H1 (cell line): ENCODE results near the gene MACROH2A1. TPM values are rescaled to one million over a fixed set of nuclear protein-coding genes. Genes with fewer than 3 reads are reported as not detected.

ENCODE experiments used
- CTCF ChIA-PET: fragments of 300-600 bp; sonication (Branson Sonifier 250); formaldehyde crosslinking; loops from one replicate; lab custom pipeline; 2021; ENCODE audit not compliant: partially characterized antibody; lab: Charles Lee
- POLR2A ChIA-PET: fragments of 300-600 bp; sonication (Branson Sonifier 250); formaldehyde crosslinking; loops from one replicate; lab custom pipeline; 2021; ENCODE audit warnings: inconsistent platforms; ENCODE audit not compliant: partially characterized antibody; lab: Charles Lee
- DNase-seq, 2 experiments: peaks; one replicate each; pipeline versions ENCODE4 v3.0.0 to v3.0.0-alpha.2; 2010 to 2022; ENCODE audit warnings: low spot score in 2 of 2, low read depth in 1 of 2, mixed read lengths in 1 of 2
- FAIRE-seq: peaks from 2 replicates; lab custom pipeline; 2011; peaks lifted over from hg19 to GRCh38; lab: Jason Lieb, UNC
- H2AFZ ChIP-seq: 2 replicates; pipeline ENCODE4 v1.8.1; 2012; ENCODE audit warnings: low read length, inconsistent platforms
- H2AK5ac ChIP-seq: 2 replicates; pipeline ENCODE4 v1.6.1; 2013; ENCODE audit warnings: low read depth, low read length
- H2BK120ac ChIP-seq: replicated peaks from 2 replicates; pipeline ENCODE3; 2013; ENCODE audit warnings: low read depth, low read length, inconsistent platforms
- H2BK12ac ChIP-seq: 2 replicates; pipeline ENCODE4 v1.6.1; 2013; ENCODE audit warnings: low read depth, low read length
- H2BK15ac ChIP-seq: 2 replicates; pipeline ENCODE4 v1.6.1; 2013; ENCODE audit warnings: low read length
- H2BK20ac ChIP-seq: 2 replicates; pipeline ENCODE4 v1.6.1; 2013; ENCODE audit warnings: low read length
- H2BK5ac ChIP-seq: 2 replicates; pipeline ENCODE4 v1.6.1; 2013; ENCODE audit warnings: low read depth, low read length
- H3K14ac ChIP-seq: 2 replicates; pipeline ENCODE4 v1.6.1; 2013; ENCODE audit warnings: inconsistent platforms; ENCODE audit not compliant: insufficient read length
- H3K18ac ChIP-seq: 2 replicates; pipeline ENCODE4 v1.6.1; 2013; ENCODE audit warnings: low read length; ENCODE audit errors: extremely low read depth
- H3K23ac ChIP-seq: 2 replicates; pipeline ENCODE4 v1.6.1; 2013; ENCODE audit warnings: inconsistent platforms; ENCODE audit not compliant: insufficient read length
- H3K23me2 ChIP-seq: 2 replicates; pipeline ENCODE4 v1.6.1; 2013; ENCODE audit warnings: low read depth, low read length
- H3K27ac ChIP-seq: 2 replicates; pipeline ENCODE4 v1.6.1; 2011; ENCODE audit warnings: low read depth, low read length, inconsistent platforms
- H3K27me3 ChIP-seq, 4 experiments: replicated peaks in 1 of 4; 1 replicate in 1 of 4; 2 replicates in 3 of 4; pipeline versions ENCODE4 v1.6.1 to v1.8.1; 2011 to 2013; ENCODE audit warnings: low read length in 3 of 4, mild to moderate bottlenecking in 3 of 4, inconsistent platforms in 2 of 4, mixed read lengths in 2 of 4, moderate library complexity in 1 of 4; ENCODE audit not compliant: control insufficient read depth in 3 of 4, insufficient read depth in 3 of 4; ENCODE audit errors: extremely low read depth in 1 of 4
- H3K36me3 ChIP-seq, 4 experiments: 2 replicates each; pipeline versions ENCODE4 v1.6.1 to v1.8.1; 2011 to 2013; ENCODE audit warnings: mild to moderate bottlenecking in 4 of 4, low read length in 3 of 4, moderate library complexity in 2 of 4, control low read depth in 1 of 4, inconsistent platforms in 1 of 4; ENCODE audit not compliant: insufficient read depth in 4 of 4, control insufficient read depth in 2 of 4
- H3K4ac ChIP-seq: replicated peaks from 2 replicates; pipeline ENCODE3; 2013; ENCODE audit warnings: low read length, low read depth, mixed read lengths, inconsistent platforms; ENCODE audit not compliant: insufficient read length
- H3K4me1 ChIP-seq, 4 experiments: replicated peaks in 1 of 4; 1 replicate in 1 of 4; 2 replicates in 3 of 4; pipeline versions ENCODE4 v1.6.1 to v1.8.1; 2011 to 2013; ENCODE audit warnings: low read length in 3 of 4, inconsistent platforms in 2 of 4, mixed read lengths in 1 of 4; ENCODE audit not compliant: insufficient read depth in 4 of 4, control insufficient read depth in 3 of 4
- H3K4me2 ChIP-seq, 2 experiments: 2 replicates each; pipeline versions ENCODE4 v1.6.1 to v1.8.1; 2011 to 2013; ENCODE audit warnings: low read depth in 2 of 2, low read length in 2 of 2, control low read depth in 1 of 2, inconsistent platforms in 1 of 2, mild to moderate bottlenecking in 1 of 2; ENCODE audit not compliant: insufficient read depth in 1 of 2
- H3K4me3 ChIP-seq, 4 experiments: fragments of 200-600, 300-600 bp in 1 of 4; sonication (generic), shearing (Covaris generic), sonication (Bioruptor Twin) in 1 of 4; 2 replicates each; pipeline versions ENCODE4 v1.5.1 to v1.8.1; 2011 to 2016; ENCODE audit warnings: low read length in 4 of 4, low read depth in 3 of 4, control low read depth in 2 of 4, inconsistent platforms in 2 of 4, mild to moderate bottlenecking in 2 of 4, mixed read lengths in 1 of 4, moderate library complexity in 1 of 4; ENCODE audit not compliant: insufficient read depth in 2 of 4; ENCODE audit errors: extremely low read depth in 1 of 4
- H3K56ac ChIP-seq: replicated peaks from 2 replicates; pipeline ENCODE3; 2013; ENCODE audit warnings: low read depth, mild to moderate bottlenecking, mixed read lengths, low read length, inconsistent platforms; ENCODE audit not compliant: insufficient read length
- H3K79me1 ChIP-seq: 2 replicates; pipeline ENCODE4 v1.6.1; 2013; ENCODE audit warnings: low read depth, low read length, control low read depth
- H3K79me2 ChIP-seq, 2 experiments: 2 replicates each; pipeline versions ENCODE4 v1.6.1 to v1.8.1; 2012 to 2013; ENCODE audit warnings: low read length in 2 of 2, mild to moderate bottlenecking in 2 of 2, inconsistent platforms in 1 of 2; ENCODE audit not compliant: insufficient read depth in 2 of 2, control insufficient read depth in 1 of 2
- H3K9ac ChIP-seq, 4 experiments: replicated peaks in 1 of 4; 1 replicate in 1 of 4; 2 replicates in 3 of 4; pipeline versions ENCODE4 v1.6.1 to v1.8.1; 2011 to 2013; ENCODE audit warnings: low read depth in 3 of 4, low read length in 3 of 4, control low read depth in 2 of 4, mild to moderate bottlenecking in 2 of 4, moderate library complexity in 2 of 4, inconsistent platforms in 1 of 4; ENCODE audit errors: extremely low read depth in 1 of 4
- H3K9me3 ChIP-seq, 2 experiments: 2 replicates each; pipeline versions ENCODE4 v1.6.1 to v1.8.1; 2012 to 2013; ENCODE audit warnings: mild to moderate bottlenecking in 2 of 2, moderate library complexity in 2 of 2, control low read depth in 1 of 2, inconsistent platforms in 1 of 2, low read depth in 1 of 2, low read length in 1 of 2, mixed read lengths in 1 of 2; ENCODE audit not compliant: insufficient read depth in 2 of 2
- H4K20me1 ChIP-seq, 2 experiments: replicated peaks in 1 of 2; 2 replicates each; pipeline versions ENCODE3 to v1.8.1; 2011 to 2013; ENCODE audit warnings: inconsistent platforms in 2 of 2, low read length in 2 of 2, mild to moderate bottlenecking in 1 of 2; ENCODE audit not compliant: insufficient read depth in 2 of 2, control insufficient read depth in 1 of 2
- H4K5ac ChIP-seq: 2 replicates; pipeline ENCODE4 v1.6.1; 2013; ENCODE audit warnings: low read length, low read depth, mixed read lengths, inconsistent platforms; ENCODE audit not compliant: insufficient read length
- H4K8ac ChIP-seq: 2 replicates; pipeline ENCODE4 v1.8.0; 2013; ENCODE audit warnings: mild to moderate bottlenecking, moderate library complexity, low read length, inconsistent platforms; ENCODE audit not compliant: insufficient read depth; ENCODE audit errors: extremely low read depth
- H4K91ac ChIP-seq: replicated peaks from 2 replicates; pipeline ENCODE3; 2013; ENCODE audit warnings: low read length, mixed read lengths, inconsistent platforms; ENCODE audit not compliant: insufficient read length
- EGR1 ChIP-seq: IDR thresholded peaks from 2 replicates; pipeline ENCODE4 v1.6.1; 2011; ENCODE audit warnings: low read depth, low read length, borderline replicate concordance
- KDM1A ChIP-seq: fragments of 200-600, 300-600 bp; sonication (generic); IDR thresholded peaks from 2 replicates; pipeline ENCODE4 v1.7.1; 2016; ENCODE audit warnings: mild to moderate bottlenecking, low read length, borderline replicate concordance
- RFX5 ChIP-seq: IDR thresholded peaks from 2 replicates; pipeline ENCODE4 v1.6.1; 2011; ENCODE audit warnings: low read depth, low read length, improper control_type of control experiment, borderline replicate concordance
- SIRT6 ChIP-seq: IDR thresholded peaks from one replicate; pipeline ENCODE4 v1.7.1; 2012; ENCODE audit warnings: low read length, inconsistent platforms
- SUZ12 ChIP-seq: fragments of 200-600 bp; sonication (generic); IDR thresholded peaks from 2 replicates; pipeline ENCODE4 v1.6.1; 2012; ENCODE audit warnings: mild to moderate bottlenecking, inconsistent platforms, low read length, moderate library complexity, mixed read lengths
- TAF7 ChIP-seq: optimal IDR thresholded peaks from 2 replicates; pipeline ENCODE3; 2011; ENCODE audit warnings: low read depth, mild to moderate bottlenecking, inconsistent platforms, low read length, moderate library complexity, borderline replicate concordance
- YY1 ChIP-seq: IDR thresholded peaks from 2 replicates; pipeline ENCODE4 v1.6.1; 2011; ENCODE audit warnings: low read depth, mild to moderate bottlenecking, low read length
- WGBS, 2 experiments: shearing (Covaris generic) in 1 of 2; methylation state at CpG; one replicate each; pipeline versions ENCODE4 v1.1.6 to v1.1.7; 2013 to 2015; ENCODE audit warnings: low lambda C conversion rate in 2 of 2, mixed read lengths in 2 of 2, inconsistent platforms in 1 of 2, low coverage in 1 of 2, missing lambda C conversion rate in 1 of 2; ENCODE audit not compliant: insufficient replicate concordance in 2 of 2, insufficient coverage in 1 of 2, insufficient read length in 1 of 2; ENCODE audit errors: extremely low coverage in 1 of 2, missing lambda C conversion rate in 1 of 2; 5-methylcytosine and 5-hydroxymethylcytosine counted together
- polyA plus RNA-seq, 7 experiments: library from polyadenylated mRNA; depleted of rRNA in 3 of 7; stranded (reverse) in 5 of 7; unstranded in 2 of 7; fragments of >200 nt in 5 of 7; fragments of 200-250 nt in 2 of 7; gene quantifications; 1 replicate in 5 of 7; 2 replicates in 1 of 7; 4 replicates in 1 of 7; pipeline versions ENCODE4 v1.2.1 to v1.2.3, GENCODE V29; 2011 to 2013; ENCODE audit warnings: missing spikeins in 2 of 7, mixed read lengths in 2 of 7
- total RNA-seq: library from RNA; stranded (reverse); fragmentation: NEBNext Ultra II Directional; extraction: Animal tissue kit (Norgen Biotek cat#: 25700); gene quantifications from 2 replicates; pipeline ENCODE4 v1.2.1, GENCODE V29; 2021
- TF ChIP-seq, protein P1 (sequence below): IDR thresholded peaks from 2 replicates; pipeline ENCODE4 v1.6.1; 2011; ENCODE audit warnings: low read depth, mild to moderate bottlenecking, low read length; ENCODE audit not compliant: insufficient read depth
- TF ChIP-seq, protein P2 (sequence below): IDR thresholded peaks from 2 replicates; pipeline ENCODE4 v1.6.1; 2012; ENCODE audit warnings: inconsistent platforms

MACROH2A1 gene
- total and polyA plus RNA-seq, 2 of the 8 experiments (the other 6 are each of a cell fraction or from before 2014, with no cell fraction given) = 60.0 to 92.3 TPM

GRCh38 chr5:135312255-135312935 lies 86.6 kb downstream of the MACROH2A1 start:
- Histone ChIP-seq H4K8ac (no peak overlapping the region), H3K18ac (no peak overlapping the region), H3K27me3 (no peaks in the 10 kb centered on the region; a peak in 1 of 7 replicates), H3K27ac (no peak overlapping the region), H2AK5ac (no peak overlapping the region), H4K91ac (no peak overlapping the region), H3K4me1 (peaks cover 0 to 4% (median 1%) of the 10 kb centered on the region in 4 experiments; a peak in 3 of 7 replicates), H2BK5ac (no peak overlapping the region), H3K4me3 (no peak overlapping the region), H2BK120ac (no peak overlapping the region), H3K9me3 (no peaks in the 10 kb centered on the region), H3K4me2 (no peak overlapping the region), H3K56ac (no peak overlapping the region), H2BK12ac (no peak overlapping the region), H2BK15ac (no peak overlapping the region), H3K14ac (no peak overlapping the region), H3K4ac (no peak overlapping the region), H3K23ac (no peak overlapping the region), H2AFZ (no peak overlapping the region), H3K79me2 (no peaks in the 10 kb centered on the region), H3K23me2 (no peaks in the 10 kb centered on the region), H4K20me1 (no peaks in the 10 kb centered on the region)
- POLR2A ChIA-PET = no interaction called here
- FAIRE-seq = no peak
- WGBS, 2 experiments = 91% methylated on average over 10 of the region's 10 CpGs; no CpG with 5 or more reads in 1 of the 2 experiments
- CTCF ChIA-PET = interaction anchor here (2.1 kb wide), 1 partner anchor 12 kb away, joined by 5 read pairs; no protein-coding TSS in a partner anchor
- no peak for TF ChIP-seq SUZ12
- no peak for TF ChIP-seq YY1
- TF ChIP-seq TAF7 = no peak
- no peak for TF ChIP-seq RFX5
- no peak for TF ChIP-seq KDM1A
- TF ChIP-seq, protein P1, sequence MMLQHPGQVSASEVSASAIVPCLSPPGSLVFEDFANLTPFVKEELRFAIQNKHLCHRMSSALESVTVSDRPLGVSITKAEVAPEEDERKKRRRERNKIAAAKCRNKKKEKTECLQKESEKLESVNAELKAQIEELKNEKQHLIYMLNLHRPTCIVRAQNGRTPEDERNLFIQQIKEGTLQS = no peak
- TF ChIP-seq EGR1 = no peak
- TF ChIP-seq, protein P2, sequence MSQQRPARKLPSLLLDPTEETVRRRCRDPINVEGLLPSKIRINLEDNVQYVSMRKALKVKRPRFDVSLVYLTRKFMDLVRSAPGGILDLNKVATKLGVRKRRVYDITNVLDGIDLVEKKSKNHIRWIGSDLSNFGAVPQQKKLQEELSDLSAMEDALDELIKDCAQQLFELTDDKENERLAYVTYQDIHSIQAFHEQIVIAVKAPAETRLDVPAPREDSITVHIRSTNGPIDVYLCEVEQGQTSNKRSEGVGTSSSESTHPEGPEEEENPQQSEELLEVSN = no peak
- no peak for TF ChIP-seq SIRT6
- TF ChIP-seq, all 59 proteins: peak for 0
- H4K5ac ChIP-seq = no peak overlapping the region
- H3K79me1 ChIP-seq = no peaks in the 10 kb centered on the region
- no peak for DNase-seq
- H3K9ac ChIP-seq = no peak overlapping the region
- H2BK20ac ChIP-seq = no peak overlapping the region
- no peaks in the 10 kb centered on the region for H3K36me3 ChIP-seq
